ENCODE data around the gene PUM1. TPM values are rescaled to one million over a fixed set of nuclear protein-coding genes. Genes with fewer than 3 reads are reported as not detected.
A peak's percentile ranks its signal among the peaks of the same experiment; 100 is the strongest.

PUM1 gene
- total RNA-seq, 1 donor from 2014 or later = 71.1 TPM

DNA sequence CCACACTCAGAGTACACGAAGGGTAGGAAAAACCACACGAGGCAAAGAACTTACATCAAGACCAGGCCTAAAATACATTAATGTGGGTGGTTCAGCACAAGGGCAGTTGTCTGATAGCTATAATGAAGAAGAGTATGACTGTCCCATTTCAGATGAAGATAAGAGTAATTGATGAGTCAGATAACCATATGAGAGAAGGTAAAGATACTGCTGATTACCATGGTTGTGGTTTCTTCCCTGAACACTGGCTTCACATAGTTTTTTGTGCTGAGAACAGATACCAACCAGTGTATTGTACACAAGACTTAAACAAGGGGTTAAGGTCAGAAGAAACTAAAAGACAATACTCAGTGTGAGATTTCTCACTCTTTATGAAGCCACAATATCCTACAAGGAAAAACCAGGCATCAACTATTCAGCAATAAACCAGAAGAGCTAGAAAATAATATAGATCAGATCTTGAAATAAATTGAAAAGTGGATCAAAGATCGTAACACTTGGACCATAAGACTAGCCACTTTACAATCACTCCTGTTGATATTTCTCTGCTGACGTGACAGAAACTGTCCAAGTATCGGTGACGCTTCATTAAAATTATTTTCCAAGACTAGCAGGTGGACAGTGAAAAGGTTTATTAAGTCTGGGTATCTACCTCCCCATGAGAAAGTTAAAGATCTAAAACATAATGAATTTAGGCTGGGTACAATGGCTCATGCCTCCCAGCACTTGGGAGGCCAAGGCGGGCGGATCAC lies 28.6 kb downstream of the PUM1 start:
- DNase-seq (ENCODE audit: missing footprints) (no peak), ATAC-seq (no peak)
- intact Hi-C loops (cut with DNase I) = no loop called here

DNA sequence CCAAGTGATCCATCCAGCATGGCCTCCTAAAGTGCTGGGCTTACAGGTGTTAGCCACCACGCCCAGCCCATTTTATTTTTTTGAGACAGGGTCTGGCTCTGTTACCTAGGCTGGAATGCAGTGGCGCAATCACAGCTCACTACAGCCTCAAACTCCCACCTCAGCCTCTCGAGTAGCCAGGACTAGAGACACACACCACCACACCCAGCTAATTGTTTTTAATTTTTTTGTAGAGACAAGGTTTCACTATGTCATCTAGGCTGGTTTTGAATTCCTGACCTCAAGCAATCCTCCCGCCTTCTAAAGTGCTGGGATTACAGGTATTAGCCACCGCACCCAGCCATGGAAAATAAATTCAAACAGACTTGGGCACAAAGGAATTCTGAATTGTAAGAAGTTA lies 31.9 kb downstream of the PUM1 start:
- intact Hi-C loops (cut with DNase I) = no loop called here
- ATAC-seq (no peak), DNase-seq (ENCODE audit: missing footprints) (no peak)

DNA sequence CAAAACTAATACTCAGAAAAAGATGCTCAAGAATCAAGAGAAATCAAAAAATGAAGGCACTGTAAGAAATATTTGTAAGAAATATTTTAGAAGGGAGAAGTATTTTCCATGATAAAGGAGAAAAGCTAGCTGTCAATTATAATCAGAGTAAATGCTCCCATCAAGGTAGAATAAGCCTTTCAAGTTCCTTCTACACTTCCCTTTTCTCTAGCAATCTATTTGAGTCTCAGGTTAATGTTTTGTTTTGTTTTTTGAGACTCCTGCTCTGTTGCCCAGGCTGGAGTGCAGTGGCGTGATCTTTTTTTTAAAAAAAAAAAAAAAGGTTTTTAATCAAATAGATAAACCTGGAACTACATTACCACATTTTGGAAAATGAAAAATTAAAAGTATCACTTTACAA lies 33.3 kb downstream of the PUM1 start:
- ATAC-seq = no peak
- intact Hi-C loops (cut with DNase I) = no loop called here
- no peak for DNase-seq (ENCODE audit: missing footprints)

DNA sequence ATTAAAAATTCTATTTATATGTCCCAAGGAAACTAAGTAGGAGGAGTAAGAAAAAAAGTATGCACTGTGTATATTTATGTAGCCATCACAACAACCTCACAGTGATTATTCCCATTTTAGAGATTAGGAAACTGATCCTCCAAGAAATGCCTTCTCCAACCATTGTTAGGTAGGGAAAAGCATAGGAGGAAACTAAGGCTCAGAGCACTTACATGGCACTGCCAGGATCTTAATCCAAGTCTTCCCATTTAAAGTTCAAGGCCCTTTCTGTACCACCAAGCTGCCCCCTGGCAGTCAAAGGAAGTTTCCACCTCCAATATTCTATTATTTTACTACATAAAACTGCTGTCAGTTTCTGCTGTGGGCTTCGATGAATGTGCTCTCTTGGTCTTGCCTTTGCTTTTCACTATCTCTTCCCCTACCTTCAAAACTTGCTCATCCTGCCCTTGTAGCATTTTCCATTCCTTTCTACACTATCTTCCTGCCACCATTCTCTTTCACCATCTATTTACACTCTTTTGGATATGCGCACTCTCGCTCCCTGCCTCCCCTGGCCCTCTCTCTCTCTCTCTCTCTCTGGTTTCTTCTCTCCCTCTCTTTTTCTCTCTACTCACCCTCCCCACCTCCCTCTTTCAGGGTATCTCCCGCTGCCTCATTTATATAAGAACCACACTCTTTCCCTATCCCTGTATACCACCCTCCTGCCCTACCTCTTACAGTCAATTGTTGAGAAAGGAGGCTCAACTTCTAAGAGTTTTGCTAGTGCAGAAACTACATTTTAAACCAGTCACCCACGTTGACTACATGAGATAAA lies 34.0 kb downstream of the PUM1 start:
- no peak for ATAC-seq

DNA sequence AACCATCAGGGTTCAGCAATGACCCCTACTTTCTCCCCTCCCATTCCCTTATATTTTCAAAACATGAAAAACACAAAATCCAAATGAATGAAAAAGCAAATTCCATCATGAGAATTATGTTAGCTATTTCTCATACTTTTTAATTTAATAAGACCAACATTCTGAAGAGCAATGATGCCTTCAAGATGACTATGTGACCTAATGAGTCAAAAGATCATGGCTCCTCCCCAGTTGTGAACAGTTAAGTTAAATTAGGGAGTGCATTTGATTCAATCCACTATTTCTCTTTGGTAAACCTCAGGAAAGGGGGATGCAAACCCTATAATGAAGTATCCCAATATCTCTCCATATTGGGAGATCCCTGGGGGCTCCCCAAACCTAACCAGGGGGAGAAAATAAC lies 36.5 kb downstream of the PUM1 start:
- no peak for ATAC-seq
- no peak for DNase-seq (ENCODE audit: missing footprints)
- intact Hi-C loops (cut with DNase I) = no loop called here

More for the DNA sequence above, 34.0 kb downstream of the PUM1 start:
- intact Hi-C loops (cut with DNase I) = no loop called here
- no peak for DNase-seq (ENCODE audit: missing footprints)

DNA sequence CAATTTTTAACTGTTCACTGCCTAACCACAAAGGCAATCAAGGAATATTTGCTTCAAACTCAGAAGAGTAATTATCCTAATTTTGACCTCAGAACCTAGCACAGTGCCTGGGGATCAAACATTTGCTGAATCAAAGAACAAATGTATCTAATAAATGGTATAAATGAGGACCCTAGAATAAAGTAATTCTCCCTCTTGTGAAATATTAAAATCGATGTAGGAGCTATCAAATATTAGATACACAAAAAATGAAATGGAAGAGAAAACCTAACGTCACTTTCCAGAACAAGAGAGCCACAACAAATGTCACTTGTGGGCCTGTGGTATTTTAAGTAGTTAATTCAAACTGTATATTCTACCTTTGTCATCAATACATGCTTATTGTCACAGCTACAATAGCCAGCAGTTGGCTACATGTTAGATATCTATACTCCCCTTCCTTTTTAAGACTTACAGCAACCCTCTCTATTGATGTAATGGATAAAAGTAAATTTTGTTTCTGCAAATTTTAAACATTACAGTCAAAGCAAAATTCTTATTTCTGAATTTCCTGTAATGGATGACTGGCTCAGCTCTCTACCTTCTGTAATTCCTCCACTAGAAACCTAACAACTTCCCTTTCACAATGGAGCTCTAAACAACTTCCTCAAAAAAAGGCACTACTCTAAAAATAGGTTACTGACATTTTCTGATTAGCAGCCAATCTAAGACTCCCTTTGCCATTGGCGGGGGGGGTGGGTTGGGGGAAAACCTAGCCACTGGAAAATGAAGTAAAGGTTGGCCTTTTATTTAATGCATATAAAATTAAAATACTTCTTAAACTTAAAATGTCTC lies 37.6 kb downstream of the PUM1 start:
- no peak for DNase-seq (ENCODE audit: missing footprints)
- intact Hi-C loops (cut with DNase I) = no loop called here
- peak; percentile 52 for ATAC-seq

DNA sequence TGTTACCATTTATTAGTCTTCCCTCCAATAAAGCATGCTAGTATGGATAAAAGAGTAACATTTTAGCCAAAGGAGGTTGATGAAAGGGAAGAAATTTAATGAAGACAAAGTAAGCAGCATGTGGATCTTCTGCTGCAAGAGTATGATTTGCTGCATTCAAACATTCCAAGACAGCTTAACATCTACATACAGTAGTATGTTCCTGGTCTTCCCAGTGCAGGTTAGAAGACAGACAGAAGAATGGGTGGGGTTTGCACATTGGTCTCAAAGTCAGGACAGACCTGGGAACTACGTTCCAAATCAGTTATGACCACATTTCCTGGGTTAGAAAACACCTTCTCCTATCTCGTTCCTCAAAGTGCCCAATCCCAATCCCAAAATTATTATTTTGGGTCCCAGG lies 43.3 kb downstream of the PUM1 start:
- DNase-seq (ENCODE audit: missing footprints) (no peak), ATAC-seq (no peak)
- intact Hi-C loops (cut with DNase I) = no loop called here

DNA sequence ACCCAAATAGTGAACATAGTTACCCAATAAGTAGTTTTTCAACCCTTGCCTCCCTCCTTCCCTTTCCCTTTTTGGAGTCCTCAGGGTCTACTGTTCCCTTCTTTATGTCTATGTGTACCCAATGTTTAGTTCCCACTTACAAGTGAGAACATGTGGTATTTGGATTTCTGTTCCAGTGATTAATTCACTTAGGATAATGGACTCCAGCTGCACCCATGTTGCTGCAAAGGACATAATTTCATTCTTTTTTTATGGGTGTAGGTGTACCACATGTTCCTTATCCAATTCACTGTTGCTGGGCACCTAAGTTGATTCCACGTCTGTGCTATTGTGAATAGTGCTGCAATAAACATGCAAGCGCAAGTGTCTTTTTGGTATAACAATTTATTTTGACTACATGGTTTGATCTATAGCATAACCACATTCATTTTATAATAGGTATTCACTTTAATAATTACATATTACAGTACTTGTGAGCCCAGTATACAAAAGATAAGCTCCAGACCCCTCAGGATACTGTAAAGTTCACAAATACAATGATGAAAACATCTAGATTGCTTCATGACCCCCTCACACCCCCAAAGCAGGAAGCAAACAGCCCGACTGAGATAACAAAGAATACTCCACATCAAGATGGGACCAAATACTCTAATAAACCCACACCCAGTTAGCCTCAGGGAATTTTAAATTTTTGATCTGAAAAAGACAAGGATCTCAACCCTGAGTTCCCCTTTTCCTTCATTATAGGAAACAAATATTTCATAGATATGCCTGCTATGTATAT lies 45.3 kb downstream of the PUM1 start:
- ATAC-seq (no peak), DNase-seq (ENCODE audit: missing footprints) (no peak)
- intact Hi-C loops (cut with DNase I) = no loop called here

DNA sequence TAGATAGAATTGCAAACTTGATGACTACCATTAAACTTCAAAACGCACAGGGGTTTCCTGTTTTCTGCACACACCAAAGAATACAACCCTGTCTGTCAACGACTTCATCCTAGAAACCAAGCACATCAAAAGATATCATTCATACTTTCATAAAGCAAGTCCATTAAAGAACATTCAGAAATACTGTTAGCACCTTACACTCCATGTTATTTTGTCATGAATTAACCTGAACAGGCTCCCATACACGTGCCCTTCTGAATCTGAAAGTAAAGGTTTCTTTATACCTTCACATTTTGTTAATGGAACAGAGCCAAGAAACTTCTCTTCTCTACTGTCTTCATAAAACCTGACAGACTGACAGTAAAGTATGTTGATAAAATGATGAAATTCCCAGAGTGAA lies 46.1 kb downstream of the PUM1 start:
- intact Hi-C loops (cut with DNase I) = no loop called here
- no peak for DNase-seq (ENCODE audit: missing footprints)
- no peak for ATAC-seq

DNA sequence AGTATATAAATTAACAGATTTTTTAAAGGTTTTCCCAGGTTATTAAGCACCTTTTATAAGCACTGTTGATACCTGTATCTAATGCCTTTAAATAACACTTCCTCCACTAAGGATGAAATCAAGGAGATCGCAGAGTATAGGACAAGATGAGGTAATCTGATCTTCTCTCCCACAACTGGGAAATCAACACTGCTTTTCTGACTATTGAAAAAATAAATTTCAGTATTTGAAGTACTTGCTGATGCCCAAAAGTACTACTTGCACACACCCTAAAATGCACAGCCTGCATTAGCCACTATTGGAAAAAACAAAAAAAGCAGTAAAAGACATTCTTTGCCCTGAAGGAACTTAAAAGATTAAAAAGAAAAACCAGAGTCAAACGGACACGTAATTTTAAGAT lies 48.6 kb downstream of the PUM1 start:
- no peak for DNase-seq (ENCODE audit: missing footprints)
- intact Hi-C loops (cut with DNase I) = no loop called here
- no peak for ATAC-seq

DNA sequence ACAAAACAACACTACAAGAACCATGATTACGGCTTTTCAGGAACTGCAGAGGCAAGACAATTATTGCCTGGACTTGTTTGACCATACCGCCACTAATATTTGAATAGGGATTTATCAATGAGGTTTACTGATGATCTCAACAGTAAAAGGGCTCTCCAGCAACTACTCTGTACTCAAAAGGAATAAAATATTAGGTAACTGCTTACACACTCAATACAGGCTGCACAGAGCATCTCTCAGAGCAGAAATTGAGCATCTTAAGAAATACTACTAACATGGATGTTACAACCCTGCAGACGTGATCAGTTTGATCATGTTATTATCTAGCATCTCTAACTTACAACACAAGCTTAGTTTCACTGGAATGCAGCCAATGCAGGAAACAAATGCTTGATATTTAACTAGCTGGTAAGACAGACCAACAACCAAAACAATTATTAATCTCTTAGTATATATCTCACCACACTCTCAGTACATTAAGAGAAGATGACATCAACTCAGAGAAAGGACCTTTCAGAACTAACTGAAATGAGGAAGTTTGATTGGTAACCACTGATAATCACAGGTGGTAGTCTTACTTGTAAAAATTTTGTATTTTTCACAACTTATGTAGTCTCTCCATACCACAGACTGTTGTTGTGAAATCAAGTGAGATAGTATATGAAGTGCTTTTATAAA lies 52.2 kb downstream of the PUM1 start:
- ATAC-seq (no peak), DNase-seq (ENCODE audit: missing footprints) (no peak)
- intact Hi-C loops (cut with DNase I) = no loop called here

DNA sequence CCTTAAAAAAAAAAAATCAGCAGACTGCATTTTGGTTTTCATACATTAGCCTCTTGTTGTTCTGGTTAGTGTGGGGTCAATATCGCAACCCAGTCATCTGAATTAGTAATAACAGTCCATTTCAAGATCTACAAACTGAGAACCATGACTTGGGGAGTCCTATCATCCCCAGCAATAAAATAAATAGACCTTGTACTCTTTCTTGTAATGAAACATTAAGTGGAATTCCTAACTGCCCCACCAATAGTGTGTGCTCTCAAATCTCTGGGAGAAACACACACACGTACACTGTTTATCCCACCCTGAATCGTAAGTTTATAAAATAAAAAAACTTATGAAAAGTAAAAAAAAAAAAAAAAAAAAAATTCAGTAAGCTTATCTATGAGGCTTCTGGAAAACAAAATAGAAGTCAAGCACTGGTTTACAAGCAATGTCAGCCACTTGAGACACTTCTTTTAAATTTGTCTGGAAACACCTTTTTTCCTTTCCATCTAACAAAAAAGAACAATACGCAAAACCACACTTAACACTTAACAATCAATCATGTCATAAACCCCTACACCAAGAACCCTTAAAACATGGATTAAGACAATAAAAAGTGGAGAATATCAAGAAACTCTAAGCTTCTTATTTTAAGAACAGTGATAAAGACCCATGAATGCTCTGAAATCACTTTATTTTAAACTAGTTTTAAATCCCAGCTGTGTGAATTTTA lies 53.1 kb downstream of the PUM1 start:
- DNase-seq (ENCODE audit: missing footprints) = no peak
- no peak for ATAC-seq
- intact Hi-C loops (cut with DNase I) = no loop called here

DNA sequence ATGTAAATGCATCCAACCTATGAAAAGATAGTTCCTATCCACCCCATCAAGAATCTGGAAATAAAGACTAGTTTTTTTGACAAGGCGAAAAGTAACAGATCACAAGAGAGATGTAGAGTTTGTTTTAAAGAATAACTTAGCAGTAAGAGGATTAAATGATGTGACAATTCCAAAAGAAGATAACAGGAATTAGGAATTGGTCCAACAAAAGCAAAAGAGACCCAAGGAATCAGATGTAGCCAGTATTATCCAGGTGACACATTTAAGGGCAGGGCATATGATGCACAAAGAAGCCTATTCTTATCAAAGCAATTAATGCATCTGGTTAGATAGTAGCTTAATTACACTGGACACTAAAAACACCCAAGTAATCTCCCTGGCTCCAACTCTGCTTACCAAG lies 53.8 kb downstream of the PUM1 start:
- intact Hi-C loops (cut with DNase I) = no loop called here
- ATAC-seq = no peak
- no peak for DNase-seq (ENCODE audit: missing footprints)

DNA sequence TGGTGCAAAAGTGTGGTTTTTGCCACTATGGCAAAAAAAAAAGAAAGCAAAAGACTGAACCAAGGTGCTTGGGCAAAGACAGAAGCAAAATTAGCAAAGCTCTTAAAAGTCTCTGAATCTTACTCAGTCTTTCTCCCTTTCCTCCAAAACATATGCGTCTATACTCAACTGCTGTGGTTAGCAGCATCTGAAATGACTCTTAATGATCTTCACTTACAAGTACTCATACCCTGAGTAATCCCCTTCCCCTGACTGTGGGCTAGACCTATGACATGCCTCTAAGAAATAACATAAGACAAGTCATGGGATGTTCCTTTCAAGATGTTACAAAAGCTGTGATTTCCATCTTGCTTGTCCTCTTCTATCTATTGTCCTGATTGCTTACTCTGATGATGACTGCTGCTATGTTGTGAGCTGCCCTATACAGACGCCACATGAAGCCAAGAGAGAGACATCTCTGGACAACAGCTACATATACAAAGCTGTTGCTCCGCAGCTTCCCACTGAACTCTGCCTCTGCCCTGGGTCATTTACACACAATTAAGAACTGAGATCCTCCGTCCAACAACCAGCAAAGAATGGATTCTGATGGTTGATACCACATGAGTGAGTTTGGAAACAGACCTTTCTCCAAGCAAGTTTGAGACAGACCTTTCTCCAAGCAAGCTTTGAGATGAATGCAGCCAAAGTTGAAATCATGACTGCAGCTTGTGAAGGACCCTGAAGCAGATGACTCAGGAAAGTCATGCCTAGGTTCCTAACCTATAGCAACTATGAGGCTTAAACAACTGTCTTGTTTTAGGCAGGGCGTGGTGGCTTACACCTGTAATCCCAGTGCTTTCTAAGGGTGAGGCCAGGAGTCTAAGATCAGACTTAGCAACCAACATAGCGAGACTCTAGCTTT lies 55.2 kb downstream of the PUM1 start:
- DNase-seq (ENCODE audit: missing footprints) (no peak), ATAC-seq (no peak)
- intact Hi-C loops (cut with DNase I) = no loop called here

DNA sequence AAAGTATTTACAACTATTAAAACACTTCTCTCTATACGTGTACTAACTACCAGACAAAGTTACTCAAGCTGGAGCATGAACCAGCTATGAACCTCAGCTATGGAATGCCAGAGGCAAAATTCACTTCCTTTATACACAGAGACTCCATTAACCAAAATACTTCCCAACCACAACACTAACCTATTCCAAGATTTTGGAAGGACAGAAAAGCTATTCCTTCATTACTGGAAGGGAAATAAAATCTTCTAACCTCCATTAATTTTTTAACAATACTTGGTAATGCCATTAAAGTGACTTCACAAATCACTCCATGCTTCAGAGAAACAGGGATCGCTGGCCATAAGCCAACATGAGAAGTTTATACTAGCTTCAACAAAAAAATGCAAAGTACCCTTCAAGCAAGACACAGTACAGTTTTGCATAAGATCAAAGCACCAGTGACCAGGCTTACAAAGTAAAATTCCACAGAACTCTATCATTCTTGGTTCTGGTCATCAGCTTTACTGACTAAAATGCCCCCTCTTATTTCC lies 58.0 kb downstream of the PUM1 start:
- ATAC-seq = no peak
- intact Hi-C loops (cut with DNase I) = no loop called here

DNA sequence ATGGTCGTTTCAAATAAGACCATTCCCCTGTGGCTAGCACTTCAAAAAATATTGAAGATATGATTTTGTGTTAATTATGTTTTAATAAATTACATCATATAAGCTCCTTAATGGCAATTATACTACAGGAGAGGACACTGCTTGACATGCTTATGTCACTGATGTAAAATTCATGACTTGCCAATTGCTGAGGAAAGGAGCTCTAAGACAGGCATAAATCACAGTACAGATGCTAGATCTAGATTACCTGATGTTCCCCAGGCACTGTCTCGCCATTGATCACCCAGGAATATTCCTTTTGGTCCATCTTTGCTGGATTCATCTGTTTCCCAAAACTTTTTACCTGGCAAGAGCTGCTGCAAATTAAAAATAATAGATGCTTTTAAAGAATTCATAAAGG lies 58.8 kb downstream of the PUM1 start:
- no peak for ATAC-seq
- intact Hi-C loops (cut with DNase I) = no loop called here
- DNase-seq (ENCODE audit: missing footprints) = no peak

More for the DNA sequence above, 58.0 kb downstream of the PUM1 start:
- no peak for DNase-seq (ENCODE audit: missing footprints)
